HG03095 (cell line): ENCODE data around the gene ABCA3.

Experiments used
- ATAC-seq: cut with Tn5 transposase; IDR thresholded peaks from one replicate; pipeline ENCODE4 v1.9.1; 2021; ENCODE audit warnings: moderate library complexity; ENCODE audit not compliant: unreplicated experiment

ABCA3 gene

DNA sequence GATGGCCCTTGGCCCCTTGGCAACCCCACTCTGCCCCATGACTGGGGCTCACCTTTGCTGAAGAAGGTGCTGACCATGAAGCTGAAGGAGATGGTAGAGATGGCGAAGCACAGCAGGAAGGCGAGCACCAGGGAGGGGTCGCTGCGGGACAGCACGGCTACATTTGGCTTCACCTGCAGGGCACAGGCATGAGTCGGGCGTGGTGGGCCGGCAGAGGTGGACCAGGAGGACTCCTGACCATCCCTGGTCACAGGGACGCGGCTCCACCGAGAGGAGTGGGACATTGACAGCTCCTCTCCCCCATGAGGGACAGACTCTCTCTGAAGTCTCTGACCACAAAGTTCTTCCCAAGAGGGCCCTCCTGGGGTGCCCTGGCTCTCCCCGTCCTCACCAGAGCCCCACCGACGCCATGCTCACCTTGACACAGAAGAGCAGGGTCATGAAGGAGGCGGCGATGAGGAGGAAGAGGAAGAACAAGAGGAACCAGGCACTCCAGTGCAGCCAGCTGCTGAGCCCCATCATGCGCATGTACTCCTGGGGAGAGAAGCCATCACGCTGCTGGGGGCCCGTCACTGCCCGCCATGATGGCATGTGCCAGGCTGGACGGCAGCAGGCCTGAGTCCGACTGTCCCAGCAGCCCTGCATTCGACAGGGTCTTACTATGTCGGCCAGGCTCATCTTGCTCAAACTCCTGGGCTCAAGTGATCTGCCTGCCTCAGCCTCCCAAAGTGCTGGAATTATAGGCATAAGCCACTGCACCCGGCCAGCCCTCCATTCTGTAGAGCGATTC, 23.1 kb downstream of the ABCA3 start:
- ATAC-seq = no peak

DNA sequence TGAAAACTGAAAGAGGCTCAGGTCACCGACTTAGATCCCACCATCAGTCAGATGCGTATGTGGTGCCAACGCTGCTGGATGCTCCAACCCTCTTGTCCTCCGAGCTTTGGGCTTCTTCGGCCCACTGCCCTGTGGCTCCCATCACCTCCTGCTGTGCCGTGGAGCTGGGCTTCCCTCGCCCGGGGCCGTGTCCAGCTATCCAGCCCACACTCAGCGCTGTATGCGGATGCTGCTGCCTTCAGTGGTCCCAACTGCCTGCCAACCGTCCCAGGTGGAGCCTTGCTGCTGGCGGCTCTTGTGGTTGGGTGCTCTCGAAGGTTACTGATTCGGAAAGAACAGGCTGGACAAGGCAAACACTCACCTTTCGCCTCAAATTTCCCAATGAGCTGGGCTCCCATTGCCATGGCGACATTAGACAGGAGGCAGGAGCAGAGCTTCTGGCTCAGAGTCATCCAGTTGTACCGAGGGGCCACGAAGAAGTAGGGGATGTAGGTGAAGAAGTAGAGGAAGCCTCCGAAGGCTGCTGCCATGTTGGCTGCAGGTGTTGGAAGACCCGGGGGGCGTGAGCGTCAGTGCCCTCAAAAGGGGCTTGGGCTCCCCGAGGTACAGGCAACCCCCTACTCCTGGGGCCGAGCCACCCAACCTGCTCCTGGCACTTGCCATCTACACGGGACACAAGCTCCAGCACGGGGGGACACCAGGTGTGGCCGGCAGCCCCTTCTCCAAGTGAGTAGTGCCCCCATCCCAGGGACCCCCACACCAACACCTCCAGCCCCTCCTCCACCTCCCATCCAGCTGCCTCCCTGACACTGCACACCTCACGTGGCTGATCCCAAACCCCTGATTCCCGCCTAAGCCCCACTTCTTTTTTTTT, 32.2 kb downstream of the ABCA3 start:
- no peak for ATAC-seq

DNA sequence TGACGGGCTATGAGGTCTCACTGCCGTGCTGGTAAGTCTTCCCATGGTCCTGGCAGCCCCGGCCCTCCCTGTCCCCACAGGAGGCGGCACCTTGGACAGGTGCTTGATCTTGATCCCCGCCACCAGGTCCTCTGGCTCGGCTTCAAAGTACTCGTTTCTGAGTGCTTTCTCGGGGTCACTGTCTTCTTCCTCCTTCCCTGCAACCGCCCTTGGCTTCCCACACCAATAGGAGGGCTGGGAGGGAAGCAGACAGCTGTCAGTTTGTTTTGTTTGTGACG, 40.7 kb downstream of the ABCA3 start:
- no peak for ATAC-seq

DNA sequence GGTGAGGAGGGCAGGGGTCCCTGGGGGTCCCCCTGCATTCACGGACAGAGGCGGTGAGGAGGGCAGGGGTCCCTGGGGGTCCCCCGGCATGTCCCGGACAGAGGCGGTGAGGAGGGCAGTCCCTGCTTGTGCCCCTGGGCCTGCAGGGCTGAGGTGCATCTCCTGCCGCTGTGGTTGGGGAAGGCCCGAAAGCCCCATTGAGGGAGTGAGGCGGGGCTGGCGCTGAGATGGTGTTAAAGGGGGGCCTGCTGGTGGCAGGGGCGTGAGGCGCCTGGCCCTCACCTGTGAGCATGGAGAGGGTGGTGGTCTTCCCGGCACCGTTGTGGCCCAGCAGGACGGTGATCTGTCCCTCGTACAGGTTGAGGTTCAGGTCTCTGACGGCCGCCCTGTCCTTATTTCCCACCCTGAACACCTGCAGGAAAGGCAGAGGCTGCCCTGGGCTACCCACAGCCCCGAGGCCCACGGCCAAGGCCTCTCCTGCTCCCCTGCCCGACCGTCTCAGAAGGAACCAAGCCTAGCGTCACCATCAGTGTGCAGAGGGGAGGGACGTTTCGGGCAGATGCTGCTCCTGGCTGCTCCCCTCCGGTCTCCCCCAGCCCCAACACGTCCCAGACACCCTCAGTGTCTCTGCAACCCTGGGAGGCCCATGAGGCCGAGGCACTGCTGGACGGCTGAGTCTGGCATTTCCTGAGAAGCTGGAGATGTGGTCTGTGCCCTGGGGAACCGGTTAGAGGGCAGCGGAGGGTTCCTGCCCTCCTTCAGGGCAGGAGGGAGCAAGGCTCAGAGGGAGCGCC, 41.2 kb downstream of the ABCA3 start:
- ATAC-seq = no peak

DNA sequence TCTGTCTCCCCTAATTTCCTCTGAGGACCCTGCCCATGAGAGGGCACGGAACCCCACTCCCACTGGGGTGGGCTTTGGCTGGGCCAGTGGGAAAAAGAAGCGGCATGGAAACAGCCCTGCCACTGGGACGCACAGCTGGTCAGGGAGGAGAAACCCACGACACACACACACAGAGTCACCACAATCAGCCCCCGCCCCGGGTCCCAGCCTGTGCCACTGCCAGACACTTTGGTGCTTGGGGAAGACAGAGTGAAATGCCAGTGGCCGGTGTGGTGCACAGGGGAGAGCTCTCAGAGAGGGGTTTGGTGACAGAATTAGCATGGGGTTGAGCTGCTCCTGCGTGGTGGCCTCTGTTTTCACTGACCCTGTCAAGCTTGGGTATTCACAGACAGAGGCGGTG, 41.9 kb downstream of the ABCA3 start:
- ATAC-seq = no peak

DNA sequence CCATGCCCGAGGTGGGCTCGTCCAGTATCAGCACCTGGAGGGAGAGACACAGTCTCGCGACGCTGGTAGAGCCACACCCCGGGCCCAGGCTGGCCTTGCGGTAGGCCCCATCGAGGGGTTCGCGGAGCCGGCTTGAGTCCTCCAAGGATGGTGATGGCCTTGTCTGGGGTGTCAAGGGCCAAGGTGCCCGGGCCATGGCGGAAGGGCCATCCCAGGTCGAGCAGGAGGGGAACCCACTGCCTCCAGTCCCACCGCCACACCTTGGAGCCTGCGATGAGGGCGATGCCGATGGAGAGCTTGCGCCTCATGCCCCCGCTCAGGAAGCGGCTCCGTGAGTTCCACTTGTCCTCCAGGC, 43.0 kb downstream of the ABCA3 start:
- no peak for ATAC-seq

DNA sequence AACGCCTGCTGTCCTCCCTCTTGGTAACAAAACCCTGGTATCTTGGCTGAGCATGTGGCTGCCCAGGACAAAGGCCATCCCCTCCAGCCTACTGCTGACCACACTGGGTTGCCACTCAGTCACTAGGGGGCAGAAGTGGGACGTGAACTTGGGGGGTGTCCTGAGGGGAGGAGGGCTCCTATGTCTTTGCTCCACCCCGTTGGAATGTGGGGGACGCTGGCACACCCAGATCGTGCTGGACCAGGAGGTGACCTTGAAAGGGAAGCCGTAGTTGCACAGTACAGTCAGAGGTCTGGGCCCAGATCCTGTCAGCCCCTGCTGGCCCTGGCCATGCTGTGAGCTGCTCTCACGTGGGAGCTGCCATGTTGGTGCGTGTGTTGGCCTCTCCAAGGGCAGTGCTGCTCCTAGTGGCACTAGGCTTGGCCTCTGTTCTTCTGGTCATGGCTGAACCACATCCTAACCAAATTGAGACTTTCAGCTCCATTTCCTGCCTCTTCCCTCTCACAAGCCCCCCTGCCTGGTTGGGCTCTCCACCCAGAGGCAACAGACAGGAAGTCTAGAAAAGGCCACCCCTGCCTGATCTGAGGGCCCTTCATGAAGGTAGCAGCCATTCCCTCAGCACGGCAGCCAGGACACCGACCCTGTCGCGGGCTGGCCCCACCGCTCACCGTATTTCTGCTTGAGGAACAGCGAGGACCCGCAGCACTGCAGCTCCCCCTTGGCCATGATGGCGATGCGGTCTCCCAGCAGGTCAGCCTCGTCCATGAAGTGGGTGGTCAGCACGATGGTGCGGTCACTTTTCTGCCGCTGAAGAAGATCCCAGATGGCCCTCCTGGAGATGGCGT, 43.6 kb downstream of the ABCA3 start:
- no peak for ATAC-seq

DNA sequence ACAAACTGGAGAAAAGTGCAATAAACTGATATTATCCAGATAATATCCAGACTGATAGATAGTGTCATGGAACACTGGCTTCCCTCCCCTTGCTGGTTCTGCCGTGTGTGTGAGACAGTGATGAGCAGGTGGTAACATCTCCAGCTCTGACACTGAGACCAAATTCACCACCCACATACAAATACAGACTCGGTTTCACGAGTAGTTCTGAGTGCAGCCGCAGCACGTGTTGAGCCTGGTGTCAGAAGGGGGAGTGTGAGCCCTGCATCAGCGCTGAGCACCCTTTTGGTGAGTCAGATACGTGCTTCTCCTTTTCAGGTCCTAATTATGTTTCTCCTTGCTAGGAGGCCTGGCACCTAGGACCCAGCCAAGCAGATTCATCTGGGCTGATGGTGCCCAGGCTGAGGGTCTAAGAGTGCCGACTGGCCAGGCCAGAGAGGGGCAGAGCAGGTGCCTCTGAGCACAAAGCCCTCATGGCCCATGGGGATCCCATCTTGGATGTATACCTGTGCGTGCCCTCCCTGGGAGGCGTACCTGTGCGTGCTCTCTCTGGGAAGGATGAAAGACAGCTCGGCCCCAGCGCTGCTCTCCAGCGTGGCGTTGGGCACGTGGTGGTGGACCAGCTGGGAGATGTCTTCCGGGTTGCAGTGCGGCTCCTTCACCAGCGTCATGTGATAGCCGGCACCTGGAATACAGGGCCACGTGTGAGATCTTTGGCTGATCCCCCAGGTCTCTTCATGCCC, 45.3 kb downstream of the ABCA3 start:
- ATAC-seq = peak; percentile 73

DNA sequence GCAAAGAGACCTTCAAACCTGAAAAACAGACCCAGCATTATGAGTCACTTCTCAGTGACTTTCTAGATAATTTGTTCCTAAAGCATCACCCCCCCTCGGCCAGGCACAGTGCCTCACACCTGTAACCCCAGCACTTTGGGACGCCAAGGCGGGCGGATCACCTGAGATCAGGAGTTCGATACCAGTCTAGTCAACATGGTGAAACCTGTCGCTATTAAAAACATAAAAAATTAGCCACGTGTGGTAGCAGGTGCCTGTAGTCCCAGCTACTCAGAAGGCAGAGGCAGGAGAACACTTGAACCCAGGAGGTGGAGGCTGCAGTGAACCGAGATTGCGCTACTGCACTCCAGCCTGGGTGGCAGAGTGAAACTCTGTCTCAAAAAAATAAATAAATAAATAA, 48.3 kb downstream of the ABCA3 start:
- no peak for ATAC-seq

DNA sequence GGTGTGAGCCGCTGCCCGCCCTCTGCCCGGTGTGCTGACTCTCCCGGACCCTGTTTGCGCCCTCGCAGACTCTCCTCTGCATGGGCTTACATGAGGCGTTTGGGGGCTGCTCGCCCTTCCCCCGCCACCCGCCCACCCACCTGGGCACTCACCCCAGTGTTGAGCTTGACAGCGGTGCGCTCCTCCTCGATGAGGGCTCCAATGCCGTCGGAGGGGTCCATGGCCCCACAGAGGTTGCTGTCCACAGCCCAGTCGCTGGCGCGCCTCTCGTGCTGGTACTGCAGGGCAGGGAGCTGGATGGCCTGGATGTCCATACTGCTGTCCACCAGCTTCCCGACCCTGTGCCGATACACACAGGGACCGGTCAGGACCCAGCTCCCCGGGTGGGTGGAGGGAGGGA, 51.2 kb downstream of the ABCA3 start:
- ATAC-seq = no peak

DNA sequence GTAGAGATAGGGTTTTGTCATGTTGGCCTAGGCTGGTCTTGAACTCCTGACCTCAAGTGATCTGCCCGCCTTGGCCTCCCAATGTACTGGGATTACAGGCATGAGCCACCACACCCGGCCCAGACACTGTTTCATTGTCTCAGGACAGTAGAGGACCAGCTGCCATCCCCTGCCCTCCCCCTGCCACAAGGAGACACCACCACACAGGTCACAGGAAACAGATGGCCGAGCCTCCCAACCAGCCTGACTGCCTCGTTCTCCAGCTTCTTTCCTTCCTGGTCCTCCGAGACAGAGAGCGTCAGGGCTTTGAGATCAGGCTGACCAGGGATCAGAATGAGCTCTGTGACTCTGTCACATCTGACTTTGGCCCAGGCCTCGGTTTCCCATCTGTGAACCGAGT, 51.8 kb downstream of the ABCA3 start:
- ATAC-seq = no peak

DNA sequence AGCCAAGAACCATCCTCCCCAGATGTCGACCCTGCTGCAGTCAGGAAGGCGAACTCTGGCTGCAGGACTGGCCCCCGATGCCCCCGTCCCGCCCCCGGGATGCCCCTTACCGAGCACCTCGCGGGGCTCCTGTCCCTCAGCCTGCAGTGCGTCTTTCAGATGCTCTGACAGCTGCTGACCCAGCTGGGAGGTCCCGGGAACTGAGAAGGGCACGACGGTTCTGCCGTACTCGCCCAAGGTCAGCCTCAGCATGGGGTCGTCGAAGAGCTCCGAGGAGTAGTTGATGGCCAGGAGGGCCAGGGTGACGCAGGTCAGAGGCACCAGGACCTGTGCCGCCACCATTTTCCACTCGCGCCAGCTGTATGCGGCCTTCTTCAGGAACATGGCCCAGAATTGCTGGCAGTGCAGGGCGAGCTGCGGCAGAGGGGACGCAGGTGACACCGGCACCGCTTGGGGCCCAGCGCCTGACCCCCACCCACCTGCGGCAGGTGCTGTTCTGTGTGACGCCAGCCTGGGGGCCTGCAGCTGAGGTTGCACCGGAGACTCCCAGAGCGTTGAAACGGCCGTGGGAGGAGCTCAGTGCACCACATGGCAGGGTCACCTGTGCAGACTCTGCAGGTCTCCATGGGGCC, 52.5 kb downstream of the ABCA3 start:
- ATAC-seq = no peak

DNA sequence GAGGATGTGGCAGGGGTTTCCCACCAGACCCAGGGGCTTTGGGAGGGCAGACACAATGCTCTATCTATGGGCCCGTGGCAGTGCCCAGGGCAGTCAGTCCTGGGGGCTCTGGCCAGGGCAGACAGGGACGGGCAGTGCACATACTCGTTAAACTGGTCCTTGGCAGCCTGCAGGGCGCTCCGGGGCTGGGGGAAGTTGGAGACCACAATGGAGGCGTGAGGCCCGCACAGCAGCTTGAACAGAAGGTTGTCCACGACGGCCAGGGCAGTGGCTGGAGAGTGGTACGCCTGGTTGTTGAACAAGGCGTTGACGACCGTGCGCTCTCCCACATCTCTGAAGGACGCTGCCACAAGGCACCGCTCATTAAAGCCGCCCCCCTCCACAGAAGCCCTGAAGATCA, 54.0 kb downstream of the ABCA3 start:
- ATAC-seq = no peak

DNA sequence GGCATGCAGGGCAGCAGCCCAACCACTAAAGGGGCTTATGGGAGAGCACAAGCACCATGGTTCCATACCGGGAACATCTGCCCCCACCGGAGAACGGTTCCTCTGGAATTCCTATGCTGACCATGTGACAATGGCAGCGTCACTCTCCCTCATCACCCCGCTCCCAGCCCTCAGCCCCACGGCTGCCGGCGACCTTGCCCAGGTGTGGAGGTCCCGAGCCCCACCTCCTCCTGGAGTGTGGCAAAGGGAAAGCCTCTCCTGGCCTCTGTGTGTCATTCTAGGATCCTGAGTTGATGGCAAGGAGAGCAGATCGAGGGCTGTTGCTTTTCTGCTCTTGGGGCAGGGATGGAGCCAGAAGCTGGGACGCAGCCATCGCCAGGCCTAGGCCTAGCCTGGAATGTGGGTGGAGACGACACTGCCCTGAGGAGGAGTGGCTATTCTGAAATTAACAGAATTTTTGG, 54.8 kb downstream of the ABCA3 start:
- no peak for ATAC-seq

DNA sequence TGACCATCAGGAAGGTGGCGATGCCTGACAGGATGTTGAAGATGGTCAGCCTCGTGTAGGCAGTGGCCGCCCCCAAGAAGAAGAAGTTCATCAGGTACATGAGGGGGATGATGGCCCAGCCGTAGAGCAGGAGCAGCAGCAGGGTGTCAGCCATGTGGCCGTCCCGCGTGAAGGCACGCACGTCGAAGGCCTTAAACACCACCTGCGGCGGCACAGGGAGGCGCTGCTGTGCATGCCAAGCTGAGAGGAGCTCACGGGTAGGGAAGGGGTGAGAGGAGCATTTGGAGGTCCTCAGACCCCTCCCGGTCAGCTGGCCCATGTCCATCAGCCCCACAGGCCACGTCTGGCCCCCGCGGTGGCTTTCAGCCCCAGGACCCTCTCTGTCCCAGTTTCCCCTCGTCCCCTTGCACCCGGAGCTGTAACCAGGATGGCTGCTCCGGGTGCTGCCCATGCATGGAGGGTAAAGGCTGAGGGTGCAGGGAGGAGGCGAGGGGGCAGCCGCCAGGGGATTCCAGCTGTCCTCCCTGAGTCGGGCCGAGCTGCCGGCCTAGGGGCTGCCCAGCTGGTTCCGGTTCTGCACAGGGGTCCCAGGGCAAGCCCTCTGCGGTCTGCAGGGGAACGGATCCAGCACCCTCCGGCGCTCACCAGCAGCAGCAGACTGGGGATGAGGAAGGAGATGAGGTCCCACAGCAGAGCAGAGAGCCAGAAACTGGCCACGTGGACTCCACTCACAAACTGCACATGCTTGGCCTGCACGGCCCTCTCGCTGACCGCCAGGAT, 55.5 kb downstream of the ABCA3 start:
- ATAC-seq = no peak

DNA sequence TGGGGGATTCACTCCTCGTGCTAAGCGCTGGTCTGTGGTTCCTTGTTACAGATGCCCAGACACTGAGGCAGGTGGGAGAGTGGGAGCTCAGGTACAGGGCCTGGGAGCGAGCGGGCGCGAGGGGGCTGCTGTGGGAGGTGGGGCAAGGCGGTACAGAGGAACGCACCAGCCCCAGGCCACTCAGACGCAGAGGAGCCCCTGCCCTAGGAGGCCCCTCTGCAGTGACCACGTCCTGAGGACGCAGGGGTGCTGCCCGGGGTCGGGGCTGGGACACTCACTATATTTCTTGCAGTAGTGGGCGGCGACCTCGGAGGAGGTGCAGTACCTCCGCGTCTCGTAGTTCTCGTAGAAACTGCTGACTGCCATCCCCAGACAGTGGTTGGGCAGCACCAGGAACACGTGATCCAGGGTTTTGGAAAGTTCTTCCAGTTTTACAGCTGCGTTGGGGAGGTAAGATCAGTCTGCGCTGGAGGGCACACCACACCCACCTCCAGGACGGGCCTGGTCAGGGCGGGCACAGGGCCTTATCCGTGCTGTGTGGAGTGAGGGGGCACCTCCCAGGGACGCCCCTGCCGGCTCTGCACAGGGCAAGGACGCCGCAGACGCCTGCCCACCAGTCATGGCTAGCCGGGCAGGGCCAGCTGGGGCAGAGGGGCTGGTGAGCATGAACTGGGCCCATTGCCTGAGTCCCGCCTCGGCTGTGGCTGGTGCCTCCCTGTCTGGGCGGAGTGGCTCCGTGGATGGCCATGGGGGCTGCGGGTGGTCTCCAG, 56.3 kb downstream of the ABCA3 start:
- no peak for ATAC-seq

DNA sequence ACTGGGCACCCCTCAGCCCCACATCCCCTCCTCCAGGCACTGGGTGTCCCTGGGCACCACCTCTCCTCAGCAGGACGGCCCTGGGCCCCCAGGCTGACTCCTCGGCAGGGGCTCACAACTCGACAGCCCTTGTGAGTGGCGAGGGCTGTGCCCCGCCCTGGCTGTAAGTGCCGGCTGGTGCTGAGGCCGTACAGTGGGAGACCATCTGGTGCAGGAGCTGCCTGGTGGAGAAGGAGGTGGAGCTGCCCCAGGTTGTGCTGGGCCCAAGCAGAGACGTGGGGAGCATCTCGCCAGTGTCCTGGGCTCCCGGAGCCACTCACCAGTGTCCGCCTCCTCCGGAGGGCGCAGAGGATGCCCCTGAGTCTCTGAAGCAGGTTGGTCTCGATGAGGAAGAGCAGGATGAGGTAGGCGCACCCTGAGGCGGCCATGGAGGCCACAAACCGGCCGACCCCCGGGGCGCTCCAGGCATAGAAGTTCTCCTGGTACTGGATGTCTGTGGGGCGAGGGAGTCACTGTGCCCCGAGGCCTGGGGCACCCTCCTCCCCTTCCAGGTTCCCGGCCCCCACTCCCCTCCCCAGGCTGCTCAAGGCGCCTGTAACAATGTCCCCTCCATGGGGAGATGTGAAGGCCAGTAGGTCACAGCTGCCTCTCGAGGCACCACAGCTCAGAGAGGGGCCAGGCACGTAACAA, 57.5 kb downstream of the ABCA3 start:
- no peak for ATAC-seq

DNA sequence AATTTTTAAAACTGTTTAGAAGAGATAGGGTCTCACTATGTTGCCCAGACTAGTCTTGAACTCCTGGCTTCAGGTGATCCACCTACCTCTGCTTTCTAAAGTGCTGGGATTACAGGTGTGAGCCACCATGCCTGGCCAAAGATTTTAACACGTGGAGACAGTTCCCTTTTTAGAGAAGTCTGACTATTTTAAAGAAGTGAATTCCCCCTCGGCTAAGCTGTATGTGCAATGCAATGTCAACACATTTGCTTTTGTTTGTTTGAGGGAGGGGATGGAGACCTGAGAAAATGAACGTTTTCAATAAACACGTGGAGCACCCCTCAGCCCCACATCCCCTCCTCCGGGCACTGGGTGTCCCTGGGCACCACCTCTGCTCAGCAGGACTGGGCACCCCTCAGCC, 58.3 kb downstream of the ABCA3 start:
- ATAC-seq = no peak
